Psoas muscle (tissue), 8 donors: Measurements from ENCODE around the gene C16orf89. TPM values are rescaled to one million over a fixed set of nuclear protein-coding genes. Genes with fewer than 3 reads are reported as not detected.

ENCODE experiments used
- ATAC-seq, 4 donors: fragments of 200-7000 bp; cut with Tn5 transposase; one replicate each; pipeline ENCODE4 v1.9.1; 2020; ENCODE audit warnings: moderate library complexity in 3 of 4, mild to moderate bottlenecking in 2 of 4
- DNase-seq, 2 donors: peaks; one replicate each; pipeline ENCODE4 v3.0.0-alpha.2; 2020
- H3K27ac ChIP-seq: fragments of 200-600 bp; one replicate; pipeline ENCODE4 v1.8.0; 2022
- H3K27me3 ChIP-seq, 3 donors: fragments of 200-600 bp in 1 of 3; one replicate each; pipeline versions ENCODE4 v1.6.1 to v1.8.0; 2013 to 2022; ENCODE audit warnings: low read length in 2 of 3, mild to moderate bottlenecking in 2 of 3, moderate library complexity in 1 of 3; ENCODE audit not compliant: insufficient read depth in 3 of 3
- H3K36me3 ChIP-seq, 2 donors: fragments of 200-600 bp in 1 of 2; one replicate each; pipeline versions ENCODE4 v1.6.1 to v1.8.0; 2013 to 2022; ENCODE audit warnings: low read depth in 1 of 2, mild to moderate bottlenecking in 1 of 2, moderate library complexity in 1 of 2; ENCODE audit not compliant: insufficient read depth in 1 of 2
- H3K4me1 ChIP-seq: fragments of 200-600 bp; one replicate; pipeline ENCODE4 v1.8.0; 2022
- H3K4me3 ChIP-seq: fragments of 200-600 bp; one replicate; pipeline ENCODE4 v1.8.0; 2022; ENCODE audit warnings: mild to moderate bottlenecking
- H3K9me3 ChIP-seq: fragments of 200-600 bp; one replicate; pipeline ENCODE4 v1.8.0; 2022
- CTCF ChIP-seq: fragments of 200-600 bp; IDR thresholded peaks from one replicate; pipeline ENCODE4 v1.8.0; 2022; ENCODE audit warnings: antibody characterized with exemption
- WGBS, 3 donors: extraction: QIAGEN DNeasy Blood & Tissue Kit; methylation state at CpG; one replicate each; pipeline versions ENCODE4 v1.1.6 to v1.1.7; 2013; 5-methylcytosine and 5-hydroxymethylcytosine counted together
- intact Hi-C, 2 donors: fragments of 100-400 bp; cut with DNase I; formaldehyde crosslinking; loops; one replicate each; pipeline versions ENCODE4 v1.11.0 to v1.14.2; 2022
- polyA plus RNA-seq, 3 donors: library from polyadenylated mRNA; stranded (reverse); fragments of 200-250 nt; gene quantifications; one replicate each; pipeline ENCODE4 v1.2.3, GENCODE V29; 2013
- total RNA-seq, 4 donors: library from RNA; stranded (reverse); fragmentation: NEBNext Ultra II Directional in 2 of 4; extraction: Animal tissue kit (Norgen Biotek cat#: 25700) in 2 of 4; gene quantifications; one replicate each; pipeline versions ENCODE4 v1.2.1 to v1.2.4, GENCODE V29; 2021 to 2023
- donor health status: healthy with polysubstance abuse.
- donor health status: DM: no; HTN: no; CAD: no; lungs with moderate emphysema.
- donor health status: Bipolar disorder and iron deficiency.
- donor health status: healthy.
- donor health status: DM: yes; HTN: yes; CAD: no.
- donor health status: DM: no; HTN: no; CAD: no.
- donor health status: DM: no; HTN: no; CAD: no.
- donor health status: DM: yes; HTN: yes; CAD: no.

C16orf89 gene
- total and polyA plus RNA-seq, 7 donors: 0.29 to 9.3 (median 0.90) TPM; not detected in 1

GRCh38 chr16:5058476-5058875 is 7.3 kb downstream of the C16orf89 start:
- Histone ChIP-seq H3K36me3 (no peaks in the 10 kb centered on the region), H3K27me3 (no peaks in the 10 kb centered on the region), H3K4me3 (no peak overlapping the region), H3K9me3 (no peaks in the 10 kb centered on the region), H3K4me1 (no peaks in the 10 kb centered on the region), H3K27ac (no peak overlapping the region)
- WGBS, 3 donors: 39 to 45% (median 40%) methylated on average over 7 of the region's 7 CpGs
- TF ChIP-seq CTCF: no peak
- DNase-seq (no peak), ATAC-seq (no peak)
- intact Hi-C loops: no loop called here

GRCh38 chr16:5056352-5056751 is 9.4 kb downstream of the C16orf89 start:
- Histone ChIP-seq H3K27me3 (no peaks in the 10 kb centered on the region), H3K27ac (no peak overlapping the region), H3K4me3 (no peak overlapping the region), H3K36me3 (no peaks in the 10 kb centered on the region), H3K9me3 (no peaks in the 10 kb centered on the region), H3K4me1 (no peaks in the 10 kb centered on the region)
- TF ChIP-seq CTCF: no peak
- ATAC-seq (no peak), DNase-seq (no peak)
- WGBS, 3 donors: 16 to 18% (median 17%) methylated on average over 11 of the region's 11 CpGs
- intact Hi-C loops: no loop called here

- no peak for ATAC-seq
- no peak overlapping the region for H3K27ac ChIP-seq
- no peaks in the 10 kb centered on the region for H3K36me3 ChIP-seq
- no peak for TF ChIP-seq CTCF
- no peak for DNase-seq
- no peaks in the 10 kb centered on the region for H3K27me3 ChIP-seq
- no peaks in the 10 kb centered on the region for H3K9me3 ChIP-seq
- H3K4me3 ChIP-seq: no peak overlapping the region
- intact Hi-C loops: no loop called here
- WGBS, 3 donors: 80 to 85% (median 84%) methylated on average over 16 of the region's 16 CpGs
- H3K4me1 ChIP-seq: no peaks in the 10 kb centered on the region
Observed at GRCh38 chr16:5054876-5055865, 10.6 kb downstream of the C16orf89 start.

- H3K4me1 ChIP-seq: no peaks in the 10 kb centered on the region
- no peak overlapping the region for H3K27ac ChIP-seq
- no peak for TF ChIP-seq CTCF
- no peak for ATAC-seq
- no peaks in the 10 kb centered on the region for H3K27me3 ChIP-seq
- H3K9me3 ChIP-seq: no peaks in the 10 kb centered on the region
- no peaks in the 10 kb centered on the region for H3K36me3 ChIP-seq
- intact Hi-C loops: no loop called here
- WGBS, 3 donors: 65 to 81% (median 67%) methylated on average over 2 of the region's 2 CpGs
- no peak for DNase-seq
- H3K4me3 ChIP-seq: no peak overlapping the region
Observed at GRCh38 chr16:5046914-5047313, 18.8 kb downstream of the C16orf89 start.
